ENCODE data around the gene YWHAH.
A peak's percentile ranks its signal among the peaks of the same experiment; 100 is the strongest.
"Not testable (repeated sequence)": the region's sequence is repeated elsewhere in the genome, so short reads cannot be mapped to it uniquely, and the experiment has no call there.

YWHAH gene

GRCh38 chr22:31951194-31952093 is 7.1 kb downstream of the YWHAH start:
- no peak for DNase-seq

- no peak for DNase-seq
These were observed 7.7 kb downstream of the YWHAH start for GRCh38 chr22:31952094-31952401.

GRCh38 chr22:31952472-31952871 is 8.1 kb downstream of the YWHAH start:
- DNase-seq: no peak

- DNase-seq: no peak
These were observed 8.9 kb downstream of the YWHAH start for GRCh38 chr22:31953261-31953660.

- no peak for DNase-seq
These were observed 10.5 kb downstream of the YWHAH start for GRCh38 chr22:31954535-31955523.

- no peak for DNase-seq
These were observed 12.0 kb downstream of the YWHAH start for GRCh38 chr22:31956360-31956759.

- no peak for DNase-seq
These were observed 13.7 kb downstream of the YWHAH start for GRCh38 chr22:31957970-31958594.

- no peak for DNase-seq
These were observed 14.4 kb downstream of the YWHAH start for GRCh38 chr22:31958625-31959239.

GRCh38 chr22:31960767-31961166 is 16.4 kb downstream of the YWHAH start:
- DNase-seq: no peak

- DNase-seq: no peak
These were observed 18.2 kb downstream of the YWHAH start for GRCh38 chr22:31962387-31963125.

- no peak for DNase-seq
These were observed 23.7 kb downstream of the YWHAH start for GRCh38 chr22:31968022-31968421.

- DNase-seq: no peak
These were observed 25.6 kb downstream of the YWHAH start for GRCh38 chr22:31969789-31970489.

GRCh38 chr22:31970490-31971444 is 26.4 kb downstream of the YWHAH start:
- DNase-seq: peak; percentile 33

GRCh38 chr22:31972180-31972579 is 27.8 kb downstream of the YWHAH start:
- DNase-seq: no peak

- no peak for DNase-seq
These were observed 29.4 kb downstream of the YWHAH start for GRCh38 chr22:31973739-31974138.

- no peak for DNase-seq
These were observed 33.0 kb downstream of the YWHAH start for GRCh38 chr22:31977141-31977841.

GRCh38 chr22:31977939-31978338 is 33.6 kb downstream of the YWHAH start:
- no peak for DNase-seq

GRCh38 chr22:31980628-31981027 is 36.3 kb downstream of the YWHAH start:
- DNase-seq: no peak

- not testable (repeated sequence) for DNase-seq
These were observed 37.6 kb downstream of the YWHAH start for GRCh38 chr22:31981976-31982375.
